SKM-1 (cell line): ENCODE results near the gene KCNMB3.

ENCODE experiments used
- DNase-seq: peaks from one replicate; lab custom pipeline; 2025; ENCODE audit not compliant: unreplicated experiment; lab: John Stamatoyannopoulos, UW

The KCNMB3 gene

GRCh38 chr3:179200790-179201189 lies 50.1 kb downstream of the KCNMB3 start:
- DNase-seq = no peak

DNA sequence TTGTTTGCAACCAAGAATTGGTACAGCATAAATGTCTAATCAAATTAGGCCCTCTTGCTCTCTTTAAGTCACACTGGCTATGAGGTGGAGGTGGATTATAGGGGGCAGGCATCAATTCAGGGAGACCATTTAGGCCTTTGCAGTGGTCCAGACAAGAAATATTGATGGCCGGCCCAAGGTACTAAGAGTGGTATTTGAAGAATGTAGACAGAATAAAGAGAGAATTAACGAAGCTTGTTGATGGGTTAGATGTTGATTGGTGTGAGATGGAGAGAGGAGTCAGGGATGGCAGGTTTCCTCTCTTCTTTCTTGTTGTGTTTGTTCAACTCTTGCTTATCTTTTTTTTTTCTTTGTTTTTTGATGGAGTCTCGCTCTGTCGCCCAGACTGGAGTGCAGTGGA lies 54.2 kb downstream of the KCNMB3 start:
- DNase-seq = no peak

- DNase-seq = no peak
These were observed 54.8 kb downstream of the KCNMB3 start for GRCh38 chr3:179196098-179196497.

DNA sequence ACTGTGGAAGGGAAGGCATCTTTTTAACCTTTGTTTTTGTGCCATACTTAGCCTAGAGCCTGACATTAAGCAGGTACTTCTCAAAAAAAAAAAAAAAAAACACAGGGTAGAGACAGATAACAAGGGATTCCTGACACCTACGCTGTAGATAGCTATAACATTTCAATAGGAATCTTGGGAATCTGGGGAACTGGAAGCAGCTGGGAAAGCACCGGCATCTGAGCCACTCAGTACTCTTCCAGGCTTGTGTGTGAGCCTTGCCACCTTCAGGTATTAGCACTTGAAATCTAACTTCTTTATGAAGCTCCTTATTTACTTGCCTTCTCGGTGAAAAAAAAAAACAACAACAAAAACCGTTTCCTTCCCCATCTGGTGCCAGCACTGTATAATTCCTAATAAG lies 56.0 kb downstream of the KCNMB3 start:
- DNase-seq = no peak
